Measurements from ENCODE around the gene SLC25A48.

SLC25A48 gene

GRCh38 chr5:135921388-135921787 lies 86.9 kb downstream of the SLC25A48 start:
- DNase-seq (ENCODE audit: low spot score): peak; percentile 49

- DNase-seq (ENCODE audit: low spot score): peak; percentile 16
Observed at GRCh38 chr5:135930029-135930948, 95.8 kb downstream of the SLC25A48 start.

GRCh38 chr5:135930949-135931295 lies 96.5 kb downstream of the SLC25A48 start:
- no peak for DNase-seq (ENCODE audit: low spot score)

GRCh38 chr5:135934939-135935338 lies 100.5 kb downstream of the SLC25A48 start:
- DNase-seq (ENCODE audit: low spot score): peak; percentile 19

GRCh38 chr5:135937245-135937911 lies 102.9 kb downstream of the SLC25A48 start:
- DNase-seq (ENCODE audit: low spot score): no peak
